RPMI7951 (cell line): ENCODE results near the gene ZNF180. TPM values are rescaled to one million over a fixed set of nuclear protein-coding genes. Genes with fewer than 3 reads are reported as not detected.
"Not testable (repeated sequence)": the region's sequence is repeated elsewhere in the genome, so short reads cannot be mapped to it uniquely, and the experiment has no call there.

Experiments used
- DNase-seq: peaks from one replicate; pipeline ENCODE4 v3.0.0-alpha.2; 2012; ENCODE audit warnings: low read depth
- total RNA-seq: library from RNA; depleted of rRNA; stranded (reverse); fragments of >200 nt; shearing (Covaris generic); gene quantifications from 2 replicates; pipeline ENCODE4 v1.2.3, GENCODE V29; 2014; rRNA removed

The ZNF180 gene
- total RNA-seq: 10.7 and 11.7 TPM in 2 replicates

GRCh38 chr19:44499962-44500949 is at the start of gene ZNF180:
Gene ZNF180, minus strand, starts transcription at chr19:44500522. Its CDS starts 3,188 bp downstream, at chr19:44497334.
- DNase-seq: peak; percentile 94

GRCh38 chr19:44549507-44549906 is 49.2 kb upstream of the ZNF180 start:
- DNase-seq: no peak

- DNase-seq: peak; percentile 75
Observed at GRCh38 chr19:44548736-44549135, 48.4 kb upstream of the ZNF180 start.

GRCh38 chr19:44544031-44544430 is 43.7 kb upstream of the ZNF180 start:
- no peak for DNase-seq

GRCh38 chr19:44542671-44543070 is 42.3 kb upstream of the ZNF180 start:
- DNase-seq: no peak

- no peak for DNase-seq
Observed at GRCh38 chr19:44540736-44541135, 40.4 kb upstream of the ZNF180 start.

- DNase-seq: no peak
Observed at GRCh38 chr19:44539991-44540390, 39.7 kb upstream of the ZNF180 start.

- peak; percentile 49 for DNase-seq
Observed at GRCh38 chr19:44539236-44539826, 39.0 kb upstream of the ZNF180 start.

- not testable (repeated sequence) for DNase-seq
Observed at GRCh38 chr19:44535361-44535760, 35.0 kb upstream of the ZNF180 start.

GRCh38 chr19:44532819-44533218 is 32.5 kb upstream of the ZNF180 start:
- no peak for DNase-seq

- DNase-seq: peak; percentile 61
Observed at GRCh38 chr19:44530777-44531176, 30.5 kb upstream of the ZNF180 start.

GRCh38 chr19:44529536-44529935 is 29.2 kb upstream of the ZNF180 start, which contains the start of gene CEACAM20:
Gene CEACAM20, minus strand, starts transcription at chr19:44529675. Its CDS starts 166 bp downstream, at chr19:44529509.
- DNase-seq: no peak

- DNase-seq: no peak
Observed at GRCh38 chr19:44527554-44527953, 27.2 kb upstream of the ZNF180 start.

GRCh38 chr19:44525721-44526430 is 25.6 kb upstream of the ZNF180 start:
- DNase-seq: no peak

- no peak for DNase-seq
Observed at GRCh38 chr19:44521370-44521769, 21.0 kb upstream of the ZNF180 start.

GRCh38 chr19:44517146-44517545 is 16.8 kb upstream of the ZNF180 start:
- no peak for DNase-seq

- DNase-seq: no peak
Observed at GRCh38 chr19:44515907-44516306, 15.6 kb upstream of the ZNF180 start.

GRCh38 chr19:44515031-44515430 is 14.7 kb upstream of the ZNF180 start:
- DNase-seq: no peak

GRCh38 chr19:44512326-44513298 is 12.3 kb upstream of the ZNF180 start:
- peak; percentile 63 for DNase-seq

GRCh38 chr19:44509478-44509877 is 9.2 kb upstream of the ZNF180 start:
- no peak for DNase-seq

- DNase-seq: no peak
Observed at GRCh38 chr19:44499559-44499958, 763 bp downstream of the ZNF180 start.
